HG02571 (cell line): ENCODE results near the gene MAP3K19.

ENCODE experiments used
- ATAC-seq: cut with Tn5 transposase; IDR thresholded peaks from one replicate; pipeline ENCODE4 v1.9.1; 2021; ENCODE audit warnings: mild to moderate bottlenecking, moderate library complexity; ENCODE audit not compliant: unreplicated experiment

The MAP3K19 gene

DNA sequence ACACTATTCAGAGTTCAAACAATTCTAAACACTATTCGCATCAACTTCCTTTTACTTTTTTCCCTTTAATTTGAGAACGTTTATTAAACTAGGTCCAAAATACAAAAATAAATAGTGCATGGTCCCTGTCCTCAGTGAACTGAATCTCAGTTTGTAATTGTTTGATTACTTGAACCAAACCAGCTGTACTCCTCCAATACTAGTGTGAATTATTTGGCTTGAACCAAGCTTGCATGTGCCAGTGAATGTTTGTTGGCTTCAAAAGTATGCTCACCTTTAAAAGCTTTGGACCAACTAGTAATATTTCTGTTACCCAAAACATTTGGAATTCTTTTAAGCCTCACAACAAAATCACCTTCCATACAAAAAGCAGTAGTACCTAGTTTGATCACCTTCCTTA lies 113.1 kb downstream of the MAP3K19 start:
- no peak for ATAC-seq

GRCh38 chr2:134933732-134934131 lies 113.5 kb downstream of the MAP3K19 start:
- ATAC-seq = no peak

DNA sequence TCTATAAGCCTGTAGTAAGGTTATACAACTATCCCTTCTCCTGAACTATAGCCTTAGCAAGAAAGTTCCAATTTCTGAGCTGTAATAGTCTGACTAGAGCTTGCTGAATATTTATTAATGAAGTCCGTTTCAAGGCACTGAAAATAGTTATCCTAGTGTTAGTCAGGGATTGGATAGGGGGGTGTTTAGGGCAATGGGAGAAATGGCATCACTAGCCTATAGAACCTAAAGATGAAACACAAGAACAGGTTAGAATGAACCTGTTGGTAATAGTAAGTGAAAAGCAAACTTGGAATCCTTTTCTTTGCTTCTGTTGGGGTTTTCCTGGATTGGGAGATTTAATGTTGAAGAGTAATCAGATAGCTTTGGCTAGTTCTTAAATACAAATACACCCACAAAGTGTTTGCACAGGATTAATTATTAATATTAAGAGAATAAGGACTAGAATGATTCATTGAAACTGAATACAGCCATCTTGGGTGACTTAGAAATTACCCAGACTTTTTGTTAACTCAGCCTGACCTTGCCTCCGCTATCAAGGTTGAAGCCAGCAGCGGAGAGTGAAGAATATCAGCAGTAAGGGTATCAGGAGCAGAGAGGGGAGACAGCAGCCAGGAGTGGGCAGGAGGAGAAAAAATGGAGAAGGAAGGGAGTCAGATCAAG lies 114.3 kb downstream of the MAP3K19 start:
- no peak for ATAC-seq

- ATAC-seq = no peak
Measured at GRCh38 chr2:134927195-134927594, 120.1 kb downstream of the MAP3K19 start.

GRCh38 chr2:134926231-134926931 lies 120.9 kb downstream of the MAP3K19 start:
- no peak for ATAC-seq

DNA sequence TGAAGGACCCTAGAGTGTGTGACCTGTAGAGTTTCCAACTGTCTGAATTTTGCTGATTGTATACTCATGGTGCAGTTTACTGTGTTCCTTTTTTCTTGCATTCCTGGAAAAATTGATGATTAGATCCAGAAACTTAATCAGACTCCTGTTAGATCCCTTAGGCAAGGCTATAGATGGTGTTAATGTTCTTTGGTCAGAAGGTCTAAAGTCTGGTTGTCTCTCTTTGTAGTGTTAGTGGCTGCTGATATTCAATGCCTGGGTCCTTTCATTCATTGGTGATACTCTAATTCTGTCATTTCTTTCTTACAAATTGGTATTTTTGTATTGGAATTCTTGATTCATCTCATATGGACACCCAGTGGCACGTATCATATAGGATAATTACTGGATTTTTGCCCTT lies 122.3 kb downstream of the MAP3K19 start:
- ATAC-seq = no peak

GRCh38 chr2:134919341-134920210 lies 127.7 kb downstream of the MAP3K19 start:
- ATAC-seq = no peak

DNA sequence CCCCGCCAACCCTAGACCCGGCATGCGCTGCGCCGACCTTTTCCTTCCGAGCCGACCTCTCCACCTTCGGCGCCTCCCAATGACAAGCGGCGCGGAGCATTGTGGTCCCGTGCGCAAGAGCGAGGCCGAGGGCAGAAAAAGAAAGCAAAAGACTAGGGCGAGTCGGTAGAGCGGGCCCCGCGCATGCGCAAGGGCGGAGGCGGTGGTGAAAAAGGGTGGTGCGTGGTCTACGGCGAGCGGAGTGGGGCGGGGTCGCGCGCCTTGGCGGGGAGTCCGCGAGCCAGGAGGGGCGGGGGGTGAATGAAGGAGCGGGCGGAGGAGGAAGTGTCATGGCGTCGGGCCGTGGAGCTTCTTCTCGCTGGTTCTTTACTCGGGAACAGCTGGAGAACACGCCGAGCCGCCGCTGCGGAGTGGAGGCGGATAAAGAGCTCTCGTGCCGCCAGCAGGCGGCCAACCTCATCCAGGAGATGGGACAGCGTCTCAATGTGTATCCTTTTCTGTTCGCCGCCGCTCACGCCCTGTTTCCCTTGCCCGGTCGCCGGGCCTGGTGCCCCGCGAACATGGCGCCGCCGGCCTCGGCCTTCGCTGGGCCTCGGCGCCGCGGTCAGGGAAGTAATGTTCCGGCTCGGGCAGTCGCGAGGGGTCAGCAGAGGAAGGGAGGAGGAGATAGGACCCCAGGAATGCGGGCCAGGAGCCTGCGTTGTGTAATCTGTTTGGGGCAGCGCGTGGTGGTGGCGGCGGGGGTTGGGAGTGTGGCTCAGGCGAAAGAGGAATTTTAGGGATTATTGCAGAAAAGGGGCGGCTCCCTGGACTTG lies 128.5 kb downstream of the MAP3K19 start, which contains the start of gene CCNT2:
Gene CCNT2, plus strand, starts transcription at position 297 of the 815 bp plus-strand sequence. Its CDS starts 33 bp downstream, at position 330.
- peak; percentile 81 for ATAC-seq

DNA sequence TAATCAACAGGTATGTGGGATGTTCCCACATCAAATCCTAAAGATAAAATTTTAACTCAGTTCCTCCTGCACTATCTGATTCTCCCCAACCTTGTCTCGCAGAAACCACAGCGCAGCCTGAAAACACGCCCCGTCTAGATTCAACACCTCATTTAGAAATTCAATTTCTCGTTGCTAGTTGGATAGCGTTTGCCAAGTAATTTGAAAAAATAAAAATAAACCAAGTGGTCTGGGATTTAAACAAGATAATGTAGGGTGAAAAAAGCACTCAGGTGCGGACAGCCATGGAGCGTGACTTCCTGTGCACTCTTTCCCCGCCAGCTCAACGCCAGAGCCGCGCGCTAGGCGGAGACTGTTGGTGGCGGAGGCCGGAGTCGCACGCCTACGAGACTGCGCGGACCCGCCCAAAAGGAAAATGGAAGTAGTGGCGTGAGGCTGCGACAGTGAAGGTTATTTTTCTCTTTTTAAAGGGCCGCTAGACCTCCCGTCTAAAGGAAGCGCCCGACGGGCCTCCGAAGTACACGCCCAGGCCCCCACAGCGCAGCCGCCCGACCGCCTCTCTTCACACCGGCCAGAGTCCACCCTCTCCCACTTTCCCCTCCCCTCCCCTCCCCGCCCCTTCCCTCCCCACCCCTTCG lies 129.2 kb downstream of the MAP3K19 start:
- peak; percentile 75 for ATAC-seq

GRCh38 chr2:134917360-134917865 lies 129.8 kb downstream of the MAP3K19 start:
- ATAC-seq = no peak
